HFFc6 (cell line): ENCODE data around the gene HLA-F. TPM values are rescaled to one million over a fixed set of nuclear protein-coding genes. Genes with fewer than 3 reads are reported as not detected.

ENCODE experiments used
- DNase-seq: peaks from one replicate; pipeline ENCODE4 v3.0.0-alpha.2; 2018
- H3K27ac Mint-ChIP-seq: 2 replicates; pipeline ENCODE4 v1.8.0; 2020; ENCODE audit warnings: mild to moderate bottlenecking, mixed read lengths
- H3K27me3 Mint-ChIP-seq: 2 replicates; pipeline ENCODE4 v1.8.0; 2021; ENCODE audit warnings: mild to moderate bottlenecking, moderate library complexity, mixed read lengths; ENCODE audit not compliant: insufficient read depth
- H3K36me3 Mint-ChIP-seq: 2 replicates; pipeline ENCODE4 v1.8.0; 2021; ENCODE audit warnings: low read depth, mixed read lengths
- H3K4me1 Mint-ChIP-seq: 2 replicates; pipeline ENCODE4 v1.8.0; 2020; ENCODE audit warnings: low read depth, mixed read lengths
- H3K4me3 Mint-ChIP-seq: 2 replicates; pipeline ENCODE4 v1.8.0; 2020; ENCODE audit warnings: mild to moderate bottlenecking, moderate library complexity, mixed read lengths
- H3K9me3 Mint-ChIP-seq: 2 replicates; pipeline ENCODE4 v1.8.0; 2020; ENCODE audit warnings: mild to moderate bottlenecking, mixed read lengths
- CTCF ChIP-seq: fragments of 200-600 bp; sonication (generic); IDR thresholded peaks from 2 replicates; pipeline ENCODE4 v1.5.0; 2021; ENCODE audit warnings: antibody characterized with exemption, mild to moderate bottlenecking
- total RNA-seq, 6 experiments: library from RNA; stranded (reverse); fragmentation: NEBNext Ultra II Directional; extraction: Animal tissue kit (Norgen Biotek cat#: 25700); gene quantifications; 2 replicates in 1 of 6; 3 replicates in 5 of 6; pipeline ENCODE4 v1.2.3, GENCODE V29; 2021

HLA-F gene
- total RNA-seq, 6 experiments from 2014 or later: 1.4 to 7.5 (median 4.2) TPM

- Mint-ChIP-seq H3K27ac (no peak overlapping the region), H3K4me3 (no peak overlapping the region), H3K27me3 (peaks cover 23% of the 10 kb centered on the region), H3K9me3 (no peaks in the 10 kb centered on the region), H3K4me1 (no peaks in the 10 kb centered on the region), H3K36me3 (no peaks in the 10 kb centered on the region)
- no peak for TF ChIP-seq CTCF
- DNase-seq: no peak
Observed at GRCh38 chr6:29726001-29726400, 2.8 kb downstream of the HLA-F start.

GRCh38 chr6:29726571-29727194 lies 3.4 kb downstream of the HLA-F start:
- Mint-ChIP-seq H3K27me3 (peaks cover 25% of the 10 kb centered on the region), H3K4me3 (no peak overlapping the region), H3K27ac (no peak overlapping the region), H3K9me3 (no peaks in the 10 kb centered on the region), H3K36me3 (no peaks in the 10 kb centered on the region), H3K4me1 (no peaks in the 10 kb centered on the region)
- TF ChIP-seq CTCF: no peak
- DNase-seq: no peak

DNA sequence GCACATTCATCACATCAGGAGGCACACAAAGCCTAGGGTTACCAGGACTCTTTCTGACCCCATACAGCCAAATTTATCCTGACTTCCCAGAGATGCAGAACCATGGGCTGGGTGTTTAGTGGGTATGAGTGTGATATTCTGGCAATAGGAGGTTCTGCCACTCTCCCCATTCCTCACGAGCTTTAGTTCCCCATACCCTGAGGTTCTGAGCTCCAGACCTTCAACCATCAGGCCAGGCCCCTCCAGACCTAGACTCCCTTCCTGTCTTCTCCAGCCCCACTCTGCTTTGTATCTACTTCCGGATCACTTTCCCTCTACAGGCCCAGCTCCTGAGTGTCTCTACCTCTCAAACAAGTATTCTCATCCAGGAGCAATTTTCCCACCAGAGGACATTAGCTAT lies 4.4 kb downstream of the HLA-F start:
- no peaks in the 10 kb centered on the region for H3K36me3 Mint-ChIP-seq
- H3K4me3 Mint-ChIP-seq: no peak overlapping the region
- no peak for TF ChIP-seq CTCF
- no peaks in the 10 kb centered on the region for H3K9me3 Mint-ChIP-seq
- H3K27ac Mint-ChIP-seq: no peak overlapping the region
- DNase-seq: no peak
- no peaks in the 10 kb centered on the region for H3K4me1 Mint-ChIP-seq
- peaks cover 22% of the 10 kb centered on the region for H3K27me3 Mint-ChIP-seq

- H3K4me1 Mint-ChIP-seq: no peaks in the 10 kb centered on the region
- H3K4me3 Mint-ChIP-seq: no peak overlapping the region
- no peaks in the 10 kb centered on the region for H3K36me3 Mint-ChIP-seq
- H3K9me3 Mint-ChIP-seq: no peaks in the 10 kb centered on the region
- DNase-seq: no peak
- peaks cover 22% of the 10 kb centered on the region for H3K27me3 Mint-ChIP-seq
- no peak for TF ChIP-seq CTCF
- no peak overlapping the region for H3K27ac Mint-ChIP-seq
Observed at GRCh38 chr6:29728173-29728874, 5.1 kb downstream of the HLA-F start.

- H3K4me1 Mint-ChIP-seq: no peaks in the 10 kb centered on the region
- no peak for DNase-seq
- H3K9me3 Mint-ChIP-seq: no peaks in the 10 kb centered on the region
- no peaks in the 10 kb centered on the region for H3K36me3 Mint-ChIP-seq
- H3K4me3 Mint-ChIP-seq: no peak overlapping the region
- no peak for TF ChIP-seq CTCF
- no peak overlapping the region for H3K27ac Mint-ChIP-seq
- peaks cover 22% of the 10 kb centered on the region for H3K27me3 Mint-ChIP-seq
Observed at GRCh38 chr6:29728875-29729270, 5.6 kb downstream of the HLA-F start.
